ENCODE measurements around the gene GCGR. TPM values are rescaled to one million over a fixed set of nuclear protein-coding genes. Genes with fewer than 3 reads are reported as not detected.

The GCGR gene
- total and polyA plus RNA-seq, 3 donors from 2014 or later: 0.88 to 1.5 (median 1.3) TPM

DNA sequence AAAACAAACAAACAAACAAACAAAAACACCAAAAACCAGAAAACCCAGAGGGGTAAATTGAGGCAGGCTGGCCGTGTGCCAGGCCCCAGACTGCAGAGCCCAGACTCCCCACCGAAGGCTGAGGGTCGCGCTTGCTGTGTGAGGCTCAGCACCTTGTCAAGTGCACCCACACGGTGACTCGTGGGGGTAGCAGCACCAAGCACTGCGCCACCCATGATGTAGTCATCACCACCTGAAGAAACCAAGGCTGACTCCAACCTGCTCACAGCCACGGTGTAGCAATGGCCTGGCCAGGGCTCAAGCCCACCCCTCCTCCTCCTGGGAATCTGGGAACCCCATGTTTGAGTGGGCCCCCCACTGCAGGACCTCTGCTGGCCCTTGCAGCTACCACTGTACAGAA lies 17.2 kb downstream of the GCGR start:
- H3K36me3 ChIP-seq (ENCODE audit: low read depth, missing control alignments): no peaks in the 10 kb centered on the region
- TF ChIP-seq, protein P1, sequence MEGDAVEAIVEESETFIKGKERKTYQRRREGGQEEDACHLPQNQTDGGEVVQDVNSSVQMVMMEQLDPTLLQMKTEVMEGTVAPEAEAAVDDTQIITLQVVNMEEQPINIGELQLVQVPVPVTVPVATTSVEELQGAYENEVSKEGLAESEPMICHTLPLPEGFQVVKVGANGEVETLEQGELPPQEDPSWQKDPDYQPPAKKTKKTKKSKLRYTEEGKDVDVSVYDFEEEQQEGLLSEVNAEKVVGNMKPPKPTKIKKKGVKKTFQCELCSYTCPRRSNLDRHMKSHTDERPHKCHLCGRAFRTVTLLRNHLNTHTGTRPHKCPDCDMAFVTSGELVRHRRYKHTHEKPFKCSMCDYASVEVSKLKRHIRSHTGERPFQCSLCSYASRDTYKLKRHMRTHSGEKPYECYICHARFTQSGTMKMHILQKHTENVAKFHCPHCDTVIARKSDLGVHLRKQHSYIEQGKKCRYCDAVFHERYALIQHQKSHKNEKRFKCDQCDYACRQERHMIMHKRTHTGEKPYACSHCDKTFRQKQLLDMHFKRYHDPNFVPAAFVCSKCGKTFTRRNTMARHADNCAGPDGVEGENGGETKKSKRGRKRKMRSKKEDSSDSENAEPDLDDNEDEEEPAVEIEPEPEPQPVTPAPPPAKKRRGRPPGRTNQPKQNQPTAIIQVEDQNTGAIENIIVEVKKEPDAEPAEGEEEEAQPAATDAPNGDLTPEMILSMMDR (IDR thresholded peaks at IDR 0.05): no peak
- TF ChIP-seq POLR2A (IDR thresholded peaks at IDR 0.05): no peak
- H3K27ac ChIP-seq: no peak overlapping the region
- WGBS, 2 donors: 86 to 87% methylated on average over 8 of the region's 8 CpGs
- H3K9me3 ChIP-seq: no peaks in the 10 kb centered on the region
- H3K4me3 ChIP-seq: no peak overlapping the region
- no peak for DNase-seq
- intact Hi-C loops (cut with DNase I; ENCODE audit: low total_unique reads): no loop called here
- no peaks in the 10 kb centered on the region for H3K27me3 ChIP-seq
- H3K4me1 ChIP-seq: peaks cover 20% of the 10 kb centered on the region

DNA sequence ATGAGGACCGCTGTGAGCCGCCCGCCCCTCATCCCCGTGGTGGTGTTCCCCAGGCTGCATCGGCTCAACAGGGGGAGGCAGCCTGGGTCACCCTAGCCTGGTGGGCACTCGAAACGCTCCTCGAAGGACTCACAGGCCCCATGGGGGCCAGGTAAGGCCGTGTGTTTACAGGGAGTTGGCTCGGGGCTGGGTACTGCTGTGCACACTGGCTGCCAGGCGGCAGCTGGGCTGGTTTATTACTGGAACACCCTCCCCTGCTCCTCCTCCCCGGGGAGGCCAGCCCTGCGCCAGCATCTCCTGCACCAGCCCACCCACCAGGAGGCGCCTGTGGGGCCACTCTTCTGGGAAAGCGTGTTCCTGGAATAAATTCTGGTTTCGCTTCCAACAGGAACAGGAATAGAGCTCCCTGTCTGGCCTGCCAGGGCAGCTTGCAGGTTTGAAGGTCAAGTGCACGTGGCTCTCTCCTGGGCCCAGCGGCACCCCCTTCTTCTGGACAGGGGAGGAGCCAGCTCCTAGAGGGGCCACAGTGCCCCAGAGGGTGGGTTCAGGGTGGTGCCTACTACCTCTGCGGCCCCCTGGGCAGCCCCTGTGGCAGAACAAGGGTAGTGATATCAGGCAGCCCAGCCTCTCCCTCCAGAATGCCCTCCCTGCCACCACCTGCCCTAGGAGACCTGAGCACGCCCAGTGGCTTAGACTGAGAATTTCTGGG lies 17.8 kb downstream of the GCGR start:
- intact Hi-C loops (cut with DNase I; ENCODE audit: low total_unique reads): no loop called here

DNA sequence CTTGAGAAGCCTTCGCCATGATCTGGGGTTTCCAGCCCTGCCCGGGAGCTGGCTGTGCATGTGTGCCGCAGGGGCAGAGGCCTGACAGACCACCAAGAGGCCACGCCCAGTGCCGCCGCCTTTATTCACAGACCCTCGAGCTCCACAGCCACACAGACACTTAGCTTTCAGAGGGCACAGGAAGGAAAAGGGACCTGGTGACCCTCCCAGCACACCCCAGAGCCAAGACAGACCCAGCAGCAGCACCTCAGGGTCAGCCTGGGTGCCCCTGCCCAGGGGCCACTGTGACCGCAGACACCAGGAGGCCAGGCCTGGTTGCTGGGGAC lies 18.3 kb downstream of the GCGR start:
- 89 to 90% methylated on average over 4 to 8 of the region's 8 CpGs for WGBS, 2 donors

More for the DNA sequence above, 17.8 kb downstream of the GCGR start:
- Histone ChIP-seq H3K4me1 (peaks cover 20% of the 10 kb centered on the region), H3K4me3 (no peak overlapping the region), H3K27me3 (no peaks in the 10 kb centered on the region), H3K9me3 (no peaks in the 10 kb centered on the region), H3K36me3 (ENCODE audit: low read depth, missing control alignments) (no peaks in the 10 kb centered on the region), H3K27ac (peak overlapping the region in 1 of 2 donors; percentile 1)
- DNase-seq: peak; percentile 87
- no peak for TF ChIP-seq POLR2A (IDR thresholded peaks at IDR 0.05)
- TF ChIP-seq, protein P1 (IDR thresholded peaks at IDR 0.05): peak; percentile 36 to 46 (median 43)
- WGBS, 2 donors: 34 to 59% methylated on average over 4 to 20 of the region's 20 CpGs

DNA sequence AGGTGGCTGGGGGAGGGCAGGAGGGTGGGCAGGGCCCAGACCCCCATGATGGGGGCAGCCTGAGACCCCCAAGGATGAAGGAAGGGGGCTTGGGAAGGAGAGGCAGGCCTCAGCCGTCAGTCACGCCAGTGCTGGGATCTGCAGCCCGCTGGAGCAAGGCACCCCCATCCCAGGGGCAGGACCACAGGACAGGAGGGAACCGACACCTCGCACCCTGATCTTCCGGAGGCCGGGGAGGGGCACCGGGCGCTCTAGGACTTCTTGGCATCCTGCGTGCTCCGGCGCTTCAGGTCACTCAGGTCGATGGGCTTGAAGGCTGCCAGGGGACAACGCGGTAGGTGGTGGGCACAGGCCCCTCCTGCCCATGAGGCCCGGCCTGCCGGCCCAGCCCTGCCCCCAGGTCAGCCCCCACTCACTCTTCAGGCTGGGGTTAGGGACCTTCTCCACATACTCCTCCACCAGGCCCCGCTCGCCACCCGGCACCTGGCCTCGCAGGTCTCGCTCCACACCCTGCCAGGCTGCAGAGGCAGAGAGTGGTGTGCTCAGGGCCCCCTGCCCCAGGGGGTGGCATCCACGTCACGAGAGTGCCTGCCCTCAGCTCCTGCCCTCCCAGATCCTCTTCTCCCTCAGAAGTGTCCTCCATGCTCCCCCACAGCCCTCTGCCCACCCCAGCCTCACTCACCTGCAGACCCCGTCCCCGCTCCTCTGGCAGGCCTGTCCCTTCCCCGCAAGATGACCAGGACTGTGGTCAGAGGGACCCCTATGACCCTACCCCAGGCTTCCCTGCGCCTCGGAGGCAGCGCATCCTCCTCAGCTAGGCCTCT lies 19.3 kb downstream of the GCGR start:
- Histone ChIP-seq H3K4me1 (peaks cover 20% of the 10 kb centered on the region), H3K27ac (no peak overlapping the region), H3K36me3 (ENCODE audit: low read depth, missing control alignments) (no peaks in the 10 kb centered on the region), H3K27me3 (no peaks in the 10 kb centered on the region), H3K4me3 (no peak overlapping the region), H3K9me3 (no peaks in the 10 kb centered on the region)
- WGBS, 2 donors: 88 to 96% methylated on average over 8 to 30 of the region's 30 CpGs
- TF ChIP-seq POLR2A (IDR thresholded peaks at IDR 0.05): no peak
- TF ChIP-seq, protein P1 (IDR thresholded peaks at IDR 0.05): no peak
- DNase-seq: no peak
- intact Hi-C loops (cut with DNase I; ENCODE audit: low total_unique reads): no loop called here

More for the DNA sequence above, 18.3 kb downstream of the GCGR start:
- Histone ChIP-seq H3K4me1 (peaks cover 20% of the 10 kb centered on the region), H3K27me3 (no peaks in the 10 kb centered on the region), H3K9me3 (no peaks in the 10 kb centered on the region), H3K4me3 (no peak overlapping the region), H3K36me3 (ENCODE audit: low read depth, missing control alignments) (no peaks in the 10 kb centered on the region), H3K27ac (peak overlapping the region in 1 of 2 donors; percentile 1)
- DNase-seq: no peak
- intact Hi-C loops (cut with DNase I; ENCODE audit: low total_unique reads): no loop called here
- no peak for TF ChIP-seq POLR2A (IDR thresholded peaks at IDR 0.05)
- TF ChIP-seq, protein P1 (IDR thresholded peaks at IDR 0.05): no peak

Data from testis (tissue), 3 donors.